BLaER1 (cell line): ENCODE results near the gene CABLES1.

Experiments
- H3K27ac ChIP-seq: shearing (Covaris generic); formaldehyde crosslinking; 2 replicates; pipeline ENCODE4 v1.8.1; 2022
- H3K27me3 ChIP-seq: shearing (Covaris generic); formaldehyde crosslinking; 2 replicates; pipeline ENCODE4 v1.8.1; 2022
- H3K36me3 ChIP-seq: shearing (Covaris generic); formaldehyde crosslinking; 2 replicates; pipeline ENCODE4 v1.8.1; 2022
- H3K4me1 ChIP-seq: shearing (Covaris generic); formaldehyde crosslinking; 2 replicates; pipeline ENCODE4 v1.8.1; 2022
- H3K4me2 ChIP-seq: shearing (Covaris generic); formaldehyde crosslinking; 2 replicates; pipeline ENCODE4 v1.8.1; 2022
- H3K4me3 ChIP-seq: shearing (Covaris generic); formaldehyde crosslinking; 2 replicates; pipeline ENCODE4 v1.8.1; 2022
- H3K9ac ChIP-seq: shearing (Covaris generic); formaldehyde crosslinking; 2 replicates; pipeline ENCODE4 v1.8.1; 2022
- H3K9me3 ChIP-seq: shearing (Covaris generic); formaldehyde crosslinking; 2 replicates; pipeline ENCODE4 v1.8.1; 2022
- H4K20me1 ChIP-seq: shearing (Covaris generic); formaldehyde crosslinking; 2 replicates; pipeline ENCODE4 v1.8.1; 2022
- Cebpa-rat ChIP-seq: shearing (Covaris generic); IDR thresholded peaks from 2 replicates; pipeline ENCODE4 v1.8.1; 2022

CABLES1 gene

DNA sequence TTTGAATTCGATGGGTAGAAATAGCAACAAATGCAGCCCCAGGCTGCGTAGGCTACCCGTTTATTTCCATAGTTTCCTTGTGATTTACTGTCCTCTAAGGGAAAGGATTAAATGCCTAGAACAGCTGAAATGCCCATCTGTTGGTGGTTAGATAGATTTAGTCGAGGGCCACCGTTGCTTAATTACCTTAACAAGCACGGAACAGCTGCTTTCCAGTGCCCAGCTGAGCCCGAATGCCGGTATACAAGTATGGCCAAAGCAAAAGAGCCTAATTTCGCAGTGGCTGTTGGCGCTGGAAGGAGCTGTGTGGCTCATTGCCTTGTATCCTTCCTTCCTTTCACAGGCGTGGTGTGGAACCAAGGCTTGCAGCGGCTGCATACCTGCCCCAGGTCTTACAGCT, 109.1 kb downstream of the CABLES1 start:
- peaks cover 67% of the 10 kb centered on the region for H3K4me1 ChIP-seq
- peaks cover 16% of the 10 kb centered on the region for H3K9me3 ChIP-seq
- H3K36me3 ChIP-seq = peaks cover 17% of the 10 kb centered on the region; the same call in 1 of the 2 replicates
- H3K4me3 ChIP-seq = no peak overlapping the region
- H3K9ac ChIP-seq = no peak overlapping the region
- H3K27me3 ChIP-seq = no peaks in the 10 kb centered on the region
- no peaks in the 10 kb centered on the region for H4K20me1 ChIP-seq
- no peak overlapping the region for H3K4me2 ChIP-seq
- H3K27ac ChIP-seq = no peak overlapping the region
- TF ChIP-seq Cebpa-rat = no peak

DNA sequence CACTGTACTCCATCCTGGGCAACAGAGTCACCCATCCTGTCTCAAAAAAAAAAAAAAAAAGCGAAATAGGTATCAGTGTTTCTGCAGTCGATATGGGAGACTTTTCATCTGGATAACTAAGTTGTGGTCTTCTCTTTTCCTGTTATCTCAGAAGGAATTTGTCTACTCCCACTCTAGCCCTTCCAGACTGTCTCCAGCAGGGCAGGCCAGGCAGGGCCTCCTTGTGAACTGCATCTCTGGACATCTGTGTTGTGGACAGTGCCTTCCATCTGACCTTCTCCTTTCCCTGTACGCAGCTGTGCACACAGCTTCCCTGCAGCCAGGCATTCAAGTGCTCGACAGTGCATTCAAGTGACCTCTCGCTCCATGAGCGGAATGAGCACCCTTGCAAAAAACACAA, 110.2 kb downstream of the CABLES1 start:
- TF ChIP-seq Cebpa-rat = no peak
- no peak overlapping the region for H3K27ac ChIP-seq
- peaks cover 19% of the 10 kb centered on the region for H3K9me3 ChIP-seq
- no peak overlapping the region for H3K9ac ChIP-seq
- H3K4me2 ChIP-seq = 0 out of 2 replicates have a peak overlapping the region, but pooled peaks have one; percentile 10
- H3K4me1 ChIP-seq = peaks cover 67% of the 10 kb centered on the region
- no peaks in the 10 kb centered on the region for H4K20me1 ChIP-seq
- H3K27me3 ChIP-seq = no peaks in the 10 kb centered on the region
- H3K36me3 ChIP-seq = peaks cover 17% of the 10 kb centered on the region; the same call in 1 of the 2 replicates
- no peak overlapping the region for H3K4me3 ChIP-seq

DNA sequence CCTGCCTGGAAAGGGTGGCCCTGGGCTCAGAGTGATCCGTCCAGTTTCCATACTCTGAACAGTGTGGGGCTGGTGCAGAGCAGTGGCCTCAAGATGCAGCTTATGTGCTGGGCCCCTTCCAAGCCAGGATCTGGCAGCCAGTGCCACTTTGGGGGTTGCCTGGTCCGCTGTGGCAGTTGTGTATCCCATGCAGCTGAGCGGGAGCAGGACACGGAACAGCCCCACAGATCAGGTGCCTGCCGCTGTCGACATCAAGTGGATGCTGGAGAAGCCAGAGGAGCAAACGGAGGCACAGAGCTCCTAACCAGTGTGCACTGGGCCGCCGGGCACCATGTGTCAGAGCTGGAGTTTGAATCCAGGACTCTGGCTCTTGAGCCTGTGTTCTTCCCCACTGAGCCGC, 112.0 kb downstream of the CABLES1 start:
- no peaks in the 10 kb centered on the region for H4K20me1 ChIP-seq
- peaks cover 23% of the 10 kb centered on the region for H3K9me3 ChIP-seq
- no peak overlapping the region for H3K4me2 ChIP-seq
- TF ChIP-seq Cebpa-rat = no peak
- peaks cover 67% of the 10 kb centered on the region for H3K4me1 ChIP-seq
- H3K27ac ChIP-seq = peak overlapping the region; percentile 23; the same call in 1 of the 2 replicates
- no peak overlapping the region for H3K9ac ChIP-seq
- peaks cover 18% of the 10 kb centered on the region; the same call in 1 of the 2 replicates for H3K36me3 ChIP-seq
- no peak overlapping the region for H3K4me3 ChIP-seq
- H3K27me3 ChIP-seq = no peaks in the 10 kb centered on the region

DNA sequence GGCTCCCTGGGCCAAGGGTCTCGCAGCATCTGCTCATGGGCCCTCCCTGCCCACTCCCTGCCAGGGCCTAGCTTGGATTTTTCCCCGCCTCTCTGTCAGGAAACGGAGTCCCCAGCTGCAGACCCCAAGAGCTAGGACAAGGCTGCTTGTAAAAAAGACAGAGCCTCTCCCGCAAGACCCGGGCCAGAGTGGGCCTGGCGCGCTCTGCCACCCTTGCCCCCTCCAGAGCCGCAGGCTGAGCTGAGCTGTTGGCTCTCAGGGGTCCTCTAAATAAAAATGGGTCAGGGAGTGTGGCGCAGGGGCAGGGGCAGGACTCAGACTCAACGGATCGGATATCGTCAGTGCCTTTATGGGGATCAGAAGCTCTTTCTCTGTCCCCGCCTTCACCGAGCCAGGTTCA, 112.6 kb downstream of the CABLES1 start:
- H4K20me1 ChIP-seq = no peaks in the 10 kb centered on the region
- H3K4me2 ChIP-seq = no peak overlapping the region
- no peak for TF ChIP-seq Cebpa-rat
- peaks cover 23% of the 10 kb centered on the region; the same call in 1 of the 2 replicates for H3K36me3 ChIP-seq
- H3K4me1 ChIP-seq = peaks cover 67% of the 10 kb centered on the region
- no peaks in the 10 kb centered on the region for H3K27me3 ChIP-seq
- H3K27ac ChIP-seq = no peak overlapping the region
- peaks cover 29% of the 10 kb centered on the region for H3K9me3 ChIP-seq
- H3K4me3 ChIP-seq = no peak overlapping the region
- no peak overlapping the region for H3K9ac ChIP-seq

- H3K27me3 ChIP-seq = no peaks in the 10 kb centered on the region
- no peak overlapping the region for H3K4me3 ChIP-seq
- H3K9me3 ChIP-seq = peaks cover 36% of the 10 kb centered on the region
- no peak for TF ChIP-seq Cebpa-rat
- no peak overlapping the region for H3K27ac ChIP-seq
- peaks cover 67% of the 10 kb centered on the region for H3K4me1 ChIP-seq
- H3K36me3 ChIP-seq = peaks cover 30% of the 10 kb centered on the region; the same call in 1 of the 2 replicates
- no peak overlapping the region for H3K4me2 ChIP-seq
- no peak overlapping the region for H3K9ac ChIP-seq
- H4K20me1 ChIP-seq = no peaks in the 10 kb centered on the region
These were observed 113.5 kb downstream of the CABLES1 start for GRCh38 chr18:23248826-23249225.

GRCh38 chr18:23249348-23249747, 114.1 kb downstream of the CABLES1 start:
- Histone ChIP-seq H3K27ac (peak overlapping the region; percentile 72), H3K36me3 (peaks cover 31% of the 10 kb centered on the region; the same call in 1 of the 2 replicates), H3K27me3 (no peaks in the 10 kb centered on the region), H3K4me3 (no peak overlapping the region), H4K20me1 (no peaks in the 10 kb centered on the region), H3K9ac (no peak overlapping the region), H3K9me3 (peaks cover 36% of the 10 kb centered on the region), H3K4me2 (peak overlapping the region; percentile 84), H3K4me1 (peaks cover 67% of the 10 kb centered on the region)
- TF ChIP-seq Cebpa-rat = no peak

- Histone ChIP-seq H3K9me3 (peaks cover 47% of the 10 kb centered on the region), H3K4me3 (no peak overlapping the region), H3K36me3 (peaks cover 35% of the 10 kb centered on the region; the same call in 1 of the 2 replicates), H3K4me2 (peak overlapping the region; percentile 84), H3K4me1 (peaks cover 72% of the 10 kb centered on the region), H4K20me1 (no peaks in the 10 kb centered on the region), H3K27ac (peak overlapping the region; percentile 72), H3K9ac (peak overlapping the region; percentile 7; the same call in 1 of the 2 replicates), H3K27me3 (no peaks in the 10 kb centered on the region)
- TF ChIP-seq Cebpa-rat = peak; percentile 98
These were observed 115.8 kb downstream of the CABLES1 start for GRCh38 chr18:23250893-23251656.

DNA sequence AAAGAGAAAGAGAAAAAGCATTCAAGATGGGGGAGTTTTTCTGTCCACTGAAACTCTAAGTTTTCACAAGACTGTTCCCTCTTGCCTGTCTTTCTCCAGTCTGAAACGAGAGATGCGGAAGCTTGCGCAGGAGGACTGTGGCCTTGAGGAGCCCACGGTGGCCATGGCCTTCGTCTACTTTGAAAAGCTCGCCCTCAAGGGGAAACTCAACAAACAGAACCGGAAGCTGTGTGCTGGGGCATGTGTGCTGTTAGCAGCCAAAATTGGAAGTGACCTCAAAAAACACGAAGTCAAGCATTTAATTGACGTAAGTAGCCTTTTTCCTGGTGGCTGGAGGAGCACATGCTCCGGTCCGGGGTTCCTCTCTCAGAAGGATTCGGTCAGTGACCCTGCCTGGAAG, 118.3 kb downstream of the CABLES1 start:
- H3K9me3 ChIP-seq = peaks cover 39% of the 10 kb centered on the region
- no peaks in the 10 kb centered on the region for H3K27me3 ChIP-seq
- H3K9ac ChIP-seq = no peak overlapping the region
- no peak for TF ChIP-seq Cebpa-rat
- H3K4me1 ChIP-seq = peaks cover 96% of the 10 kb centered on the region
- H3K4me3 ChIP-seq = no peak overlapping the region
- peaks cover 25% of the 10 kb centered on the region; the same call in 1 of the 2 replicates for H3K36me3 ChIP-seq
- peak overlapping the region; percentile 84 for H3K4me2 ChIP-seq
- H3K27ac ChIP-seq = peak overlapping the region; percentile 35
- no peaks in the 10 kb centered on the region for H4K20me1 ChIP-seq

DNA sequence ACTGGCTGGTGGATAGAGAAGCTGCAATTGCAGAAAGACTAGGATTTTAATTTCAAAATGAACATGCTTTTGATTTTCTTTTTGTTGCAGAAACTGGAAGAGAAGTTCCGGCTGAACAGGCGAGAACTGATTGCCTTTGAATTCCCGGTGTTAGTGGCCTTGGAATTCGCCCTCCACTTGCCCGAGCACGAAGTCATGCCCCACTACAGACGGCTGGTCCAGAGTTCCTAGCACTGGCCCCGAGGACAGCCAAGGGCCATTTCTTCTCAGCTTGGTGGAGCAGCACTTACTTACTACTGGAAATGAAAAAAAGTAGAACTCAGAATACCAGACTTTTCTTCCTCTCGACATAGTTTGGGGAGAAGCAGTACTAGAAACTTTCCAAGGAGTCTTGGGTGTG, 121.9 kb downstream of the CABLES1 start:
- peaks cover 21% of the 10 kb centered on the region; the same call in 1 of the 2 replicates for H3K36me3 ChIP-seq
- no peaks in the 10 kb centered on the region for H4K20me1 ChIP-seq
- peak overlapping the region; percentile 97 for H3K4me2 ChIP-seq

More for the DNA sequence above, 121.9 kb downstream of the CABLES1 start:
- Histone ChIP-seq H3K4me1 (peaks cover 98% of the 10 kb centered on the region), H3K27me3 (no peaks in the 10 kb centered on the region), H3K27ac (peak overlapping the region; percentile 96), H3K9ac (peak overlapping the region; percentile 46; the same call in 1 of the 2 replicates), H3K9me3 (peaks cover 26% of the 10 kb centered on the region), H3K4me3 (no peak overlapping the region; the same call in 1 of the 2 replicates)
- TF ChIP-seq Cebpa-rat = no peak
